Upper lobe of right lung (tissue), 1 donor: ENCODE measurements around the gene TSPAN7. TPM values are rescaled to one million over a fixed set of nuclear protein-coding genes. Genes with fewer than 3 reads are reported as not detected.

ENCODE experiments used
- ATAC-seq: fragments of 200-7000 bp; cut with Tn5 transposase; one replicate; pipeline ENCODE4 v1.9.1; 2020; ENCODE audit warnings: mild to moderate bottlenecking, moderate library complexity
- DNase-seq: peaks from one replicate; pipeline ENCODE4 v3.0.0-alpha.2; 2020
- H3K27ac ChIP-seq: fragments of 200-600 bp; one replicate; pipeline ENCODE4 v1.8.0; 2022
- H3K27me3 ChIP-seq: fragments of 200-600 bp; one replicate; pipeline ENCODE4 v1.8.0; 2022; ENCODE audit warnings: mild to moderate bottlenecking
- H3K36me3 ChIP-seq: fragments of 200-600 bp; one replicate; pipeline ENCODE4 v1.8.0; 2022
- H3K4me1 ChIP-seq: fragments of 200-600 bp; one replicate; pipeline ENCODE4 v1.8.0; 2022
- H3K4me3 ChIP-seq: fragments of 200-600 bp; one replicate; pipeline ENCODE4 v1.8.0; 2022; ENCODE audit warnings: mild to moderate bottlenecking
- H3K9me3 ChIP-seq: fragments of 200-600 bp; one replicate; pipeline ENCODE4 v1.8.0; 2022
- intact Hi-C: fragments of 100-400 bp; cut with DNase I; formaldehyde crosslinking; loops from one replicate; pipeline ENCODE4 v1.11.0; 2022
- total RNA-seq: library from RNA; stranded (reverse); fragmentation: NEBNext Ultra II Directional; extraction: Animal tissue kit (Norgen Biotek cat#: 25700); gene quantifications from one replicate; pipeline ENCODE4 v1.2.1, GENCODE V29; 2021
- TF ChIP-seq, protein P1 (sequence below): fragments of 200-600 bp; IDR thresholded peaks from one replicate; pipeline ENCODE4 v1.8.0; 2022; ENCODE audit warnings: antibody characterized with exemption
- donor health status: DM: no; HTN: yes; CAD: no; lungs with severe emphysema.

The TSPAN7 gene
- total RNA-seq, 1 donor from 2014 or later = 74.8 TPM

DNA sequence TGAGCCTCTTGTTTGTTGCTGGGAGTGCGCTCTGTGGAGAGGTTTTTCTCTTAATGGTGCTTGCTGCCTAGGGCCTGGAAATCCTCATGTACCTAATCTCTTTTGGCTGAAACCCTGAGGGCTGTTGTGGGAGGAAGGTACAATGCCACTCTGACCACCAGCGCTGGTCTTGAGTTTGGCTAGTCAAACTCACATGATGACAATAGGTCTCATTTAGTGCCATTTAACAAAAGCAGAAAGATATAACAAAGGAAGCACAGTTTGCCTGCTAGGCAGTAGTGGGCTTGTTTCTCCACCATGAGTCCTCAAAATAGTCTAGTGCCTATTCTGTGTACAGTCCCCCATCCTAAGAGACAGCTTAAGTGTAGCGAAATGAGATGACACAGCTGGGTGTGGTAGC lies 111.3 kb downstream of the TSPAN7 start:
- ATAC-seq (no peak), DNase-seq (no peak)
- Histone ChIP-seq H3K4me3 (no peak overlapping the region), H3K27me3 (no peaks in the 10 kb centered on the region), H3K4me1 (no peaks in the 10 kb centered on the region), H3K9me3 (no peaks in the 10 kb centered on the region), H3K27ac (no peak overlapping the region), H3K36me3 (no peaks in the 10 kb centered on the region)
- intact Hi-C loops = no loop called here
- TF ChIP-seq, protein P1, sequence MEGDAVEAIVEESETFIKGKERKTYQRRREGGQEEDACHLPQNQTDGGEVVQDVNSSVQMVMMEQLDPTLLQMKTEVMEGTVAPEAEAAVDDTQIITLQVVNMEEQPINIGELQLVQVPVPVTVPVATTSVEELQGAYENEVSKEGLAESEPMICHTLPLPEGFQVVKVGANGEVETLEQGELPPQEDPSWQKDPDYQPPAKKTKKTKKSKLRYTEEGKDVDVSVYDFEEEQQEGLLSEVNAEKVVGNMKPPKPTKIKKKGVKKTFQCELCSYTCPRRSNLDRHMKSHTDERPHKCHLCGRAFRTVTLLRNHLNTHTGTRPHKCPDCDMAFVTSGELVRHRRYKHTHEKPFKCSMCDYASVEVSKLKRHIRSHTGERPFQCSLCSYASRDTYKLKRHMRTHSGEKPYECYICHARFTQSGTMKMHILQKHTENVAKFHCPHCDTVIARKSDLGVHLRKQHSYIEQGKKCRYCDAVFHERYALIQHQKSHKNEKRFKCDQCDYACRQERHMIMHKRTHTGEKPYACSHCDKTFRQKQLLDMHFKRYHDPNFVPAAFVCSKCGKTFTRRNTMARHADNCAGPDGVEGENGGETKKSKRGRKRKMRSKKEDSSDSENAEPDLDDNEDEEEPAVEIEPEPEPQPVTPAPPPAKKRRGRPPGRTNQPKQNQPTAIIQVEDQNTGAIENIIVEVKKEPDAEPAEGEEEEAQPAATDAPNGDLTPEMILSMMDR = no peak

DNA sequence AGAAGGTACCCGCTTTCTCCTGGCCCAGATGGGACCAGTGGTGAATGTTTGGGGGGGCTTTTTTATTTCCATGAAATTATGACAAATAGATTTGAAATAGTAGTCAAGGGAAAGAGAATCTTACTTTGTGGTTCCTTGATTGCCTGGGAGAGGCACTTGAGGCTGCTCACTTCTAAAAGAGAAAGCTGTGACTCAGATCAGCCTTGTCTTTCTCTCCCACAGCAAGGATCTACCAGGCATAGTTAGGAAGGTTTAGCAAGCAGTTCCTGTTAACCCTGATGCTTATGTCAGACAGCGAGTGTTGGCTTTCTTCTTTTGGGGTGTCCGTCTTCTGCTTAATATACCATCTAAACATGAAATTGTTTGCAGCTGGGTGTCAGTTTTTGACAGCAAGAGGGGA lies 114.5 kb downstream of the TSPAN7 start:
- intact Hi-C loops = no loop called here
- no peaks in the 10 kb centered on the region for H3K36me3 ChIP-seq
- no peaks in the 10 kb centered on the region for H3K4me1 ChIP-seq
- ATAC-seq = no peak
- no peak for DNase-seq
- no peaks in the 10 kb centered on the region for H3K9me3 ChIP-seq
- H3K27me3 ChIP-seq = no peaks in the 10 kb centered on the region
- TF ChIP-seq, protein P1 = no peak
- H3K4me3 ChIP-seq = no peak overlapping the region
- no peak overlapping the region for H3K27ac ChIP-seq

DNA sequence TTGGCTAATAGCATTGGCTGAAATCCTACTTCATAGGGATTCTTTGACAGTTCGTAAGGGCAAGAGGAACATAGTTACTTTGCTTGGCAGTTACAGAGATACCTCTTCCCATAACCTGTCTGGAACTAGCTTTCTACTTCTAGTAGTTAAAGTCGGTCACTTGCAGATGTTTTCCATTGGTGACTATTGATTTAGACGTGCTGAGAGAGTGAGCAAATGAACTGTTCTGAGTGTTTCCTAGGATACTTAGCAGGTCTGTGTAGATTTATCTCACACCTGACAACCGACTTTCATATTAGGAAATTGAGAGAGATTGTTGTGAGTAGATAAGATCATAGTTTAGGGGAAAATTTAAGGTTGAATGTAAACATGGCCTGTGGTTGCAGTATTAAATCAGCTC lies 116.8 kb downstream of the TSPAN7 start:
- no peak for DNase-seq
- H3K4me3 ChIP-seq = no peak overlapping the region
- no peaks in the 10 kb centered on the region for H3K27me3 ChIP-seq
- H3K27ac ChIP-seq = no peak overlapping the region
- no peak for ATAC-seq
- H3K4me1 ChIP-seq = no peaks in the 10 kb centered on the region
- TF ChIP-seq, protein P1 = no peak
- intact Hi-C loops = no loop called here
- no peaks in the 10 kb centered on the region for H3K9me3 ChIP-seq
- H3K36me3 ChIP-seq = no peaks in the 10 kb centered on the region

DNA sequence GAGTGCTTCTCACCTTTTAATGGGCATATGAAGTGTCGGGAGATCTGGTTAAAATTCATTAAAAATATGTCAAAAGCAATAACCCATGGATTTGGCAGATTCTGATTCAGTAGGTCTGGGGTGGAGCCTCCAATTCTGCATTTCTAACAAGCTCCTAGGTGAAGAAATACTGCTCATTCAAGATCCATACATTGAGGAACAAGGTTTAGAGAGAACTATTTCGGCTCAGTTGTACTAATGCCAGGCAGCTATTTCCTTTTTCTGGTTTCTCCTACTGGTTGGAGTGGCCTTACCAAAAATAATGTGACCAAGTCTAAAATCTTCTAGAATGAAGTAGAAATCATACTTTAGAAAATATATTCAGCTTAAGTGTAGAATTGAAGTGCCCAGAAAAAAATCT lies 117.5 kb downstream of the TSPAN7 start:
- H3K27me3 ChIP-seq = no peaks in the 10 kb centered on the region

DNA sequence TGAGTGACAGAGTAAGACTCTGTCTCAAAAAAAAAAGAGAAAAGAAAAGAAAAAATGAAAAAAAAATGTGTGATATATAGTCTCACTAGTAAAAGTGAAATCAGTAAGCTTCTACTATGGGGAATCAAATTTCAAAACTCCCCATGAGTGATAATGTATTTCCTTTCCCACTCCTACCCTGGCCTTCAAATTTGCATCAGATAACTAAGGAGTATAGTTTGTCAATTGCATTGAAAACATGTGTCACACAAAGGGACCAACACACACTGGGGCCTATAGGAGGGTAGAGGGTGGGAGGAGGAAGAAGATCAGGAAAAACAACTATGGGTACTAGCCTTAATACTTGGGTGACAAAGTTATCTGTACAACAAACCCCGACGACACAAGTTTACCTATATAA lies 118.4 kb downstream of the TSPAN7 start:
- H3K36me3 ChIP-seq = no peaks in the 10 kb centered on the region
- no peak overlapping the region for H3K27ac ChIP-seq
- H3K9me3 ChIP-seq = no peaks in the 10 kb centered on the region
- DNase-seq = no peak
- TF ChIP-seq, protein P1 = no peak
- intact Hi-C loops = no loop called here
- no peak for ATAC-seq
- H3K27me3 ChIP-seq = no peaks in the 10 kb centered on the region
- H3K4me3 ChIP-seq = no peak overlapping the region
- H3K4me1 ChIP-seq = no peaks in the 10 kb centered on the region

More for the DNA sequence above, 117.5 kb downstream of the TSPAN7 start:
- Histone ChIP-seq H3K4me1 (no peaks in the 10 kb centered on the region), H3K36me3 (no peaks in the 10 kb centered on the region), H3K4me3 (no peak overlapping the region), H3K27ac (no peak overlapping the region), H3K9me3 (no peaks in the 10 kb centered on the region)
- TF ChIP-seq, protein P1 = no peak
- DNase-seq = no peak
- intact Hi-C loops = no loop called here
- ATAC-seq = no peak

DNA sequence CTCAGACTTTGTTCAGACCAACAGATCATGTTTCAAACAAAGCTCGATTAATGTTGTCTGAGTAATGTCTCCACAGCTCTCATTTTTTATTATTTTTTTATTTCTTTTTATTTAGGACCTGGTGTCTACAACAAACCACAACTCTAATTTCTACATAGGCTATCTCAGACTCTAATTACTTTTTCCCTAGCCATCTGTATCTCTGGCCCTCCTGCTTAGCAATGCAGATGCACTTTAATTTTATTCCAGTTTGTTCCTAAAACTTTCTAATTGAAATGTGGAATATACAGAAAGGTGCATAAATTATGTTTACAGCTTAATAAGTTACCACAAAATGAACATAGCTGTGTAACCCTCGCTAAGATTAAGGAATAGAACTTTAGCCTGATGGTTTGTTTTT lies 120.8 kb downstream of the TSPAN7 start:
- ATAC-seq = no peak
- Histone ChIP-seq H3K4me3 (no peak overlapping the region), H3K36me3 (no peaks in the 10 kb centered on the region), H3K9me3 (no peaks in the 10 kb centered on the region), H3K4me1 (no peaks in the 10 kb centered on the region), H3K27me3 (no peaks in the 10 kb centered on the region), H3K27ac (no peak overlapping the region)
- DNase-seq = no peak
- intact Hi-C loops = no loop called here
- TF ChIP-seq, protein P1 = no peak
